ENCODE results near the gene CFAP74. TPM values are rescaled to one million over a fixed set of nuclear protein-coding genes. Genes with fewer than 3 reads are reported as not detected.

CFAP74 gene
- total RNA-seq, 1 donor from 2014 or later, result not detected

DNA sequence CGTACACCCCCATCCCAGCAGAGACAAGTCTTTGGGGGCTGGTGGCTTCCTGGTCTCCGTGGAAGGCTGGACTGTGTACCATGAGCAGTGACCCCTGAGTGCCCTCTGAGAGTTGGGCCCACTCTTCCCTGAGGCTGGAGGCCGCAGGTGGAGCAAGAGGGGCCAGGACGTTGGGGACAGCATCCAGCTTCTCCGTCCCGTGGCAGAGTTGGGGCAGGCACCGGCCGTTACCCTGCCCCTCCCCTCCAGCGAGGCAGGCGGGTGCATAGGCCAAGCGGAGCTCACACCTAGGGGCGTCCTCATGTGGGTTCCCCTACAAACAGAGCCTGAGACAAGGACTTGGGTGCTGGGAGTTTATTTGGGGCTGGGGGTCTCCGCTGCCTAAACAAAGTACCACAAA is 29.6 kb upstream of the CFAP74 start:
- H3K4me1 Mint-ChIP-seq, result peaks cover 8% of the 10 kb centered on the region
- H3K27ac Mint-ChIP-seq, result no peak overlapping the region
- ATAC-seq (ENCODE audit: low read depth) (no peak), DNase-seq (no peak)
- peaks cover 8% of the 10 kb centered on the region for H3K27me3 Mint-ChIP-seq
- POLR2A ChIA-PET, result no interaction called here
- TF ChIP-seq, protein P1, sequence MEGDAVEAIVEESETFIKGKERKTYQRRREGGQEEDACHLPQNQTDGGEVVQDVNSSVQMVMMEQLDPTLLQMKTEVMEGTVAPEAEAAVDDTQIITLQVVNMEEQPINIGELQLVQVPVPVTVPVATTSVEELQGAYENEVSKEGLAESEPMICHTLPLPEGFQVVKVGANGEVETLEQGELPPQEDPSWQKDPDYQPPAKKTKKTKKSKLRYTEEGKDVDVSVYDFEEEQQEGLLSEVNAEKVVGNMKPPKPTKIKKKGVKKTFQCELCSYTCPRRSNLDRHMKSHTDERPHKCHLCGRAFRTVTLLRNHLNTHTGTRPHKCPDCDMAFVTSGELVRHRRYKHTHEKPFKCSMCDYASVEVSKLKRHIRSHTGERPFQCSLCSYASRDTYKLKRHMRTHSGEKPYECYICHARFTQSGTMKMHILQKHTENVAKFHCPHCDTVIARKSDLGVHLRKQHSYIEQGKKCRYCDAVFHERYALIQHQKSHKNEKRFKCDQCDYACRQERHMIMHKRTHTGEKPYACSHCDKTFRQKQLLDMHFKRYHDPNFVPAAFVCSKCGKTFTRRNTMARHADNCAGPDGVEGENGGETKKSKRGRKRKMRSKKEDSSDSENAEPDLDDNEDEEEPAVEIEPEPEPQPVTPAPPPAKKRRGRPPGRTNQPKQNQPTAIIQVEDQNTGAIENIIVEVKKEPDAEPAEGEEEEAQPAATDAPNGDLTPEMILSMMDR (IDR thresholded peaks at IDR 0.05), result no peak
- intact Hi-C loops (cut with micrococcal nuclease), result no loop called here
- H3K4me3 Mint-ChIP-seq, result no peak overlapping the region
- no peaks in the 10 kb centered on the region for H3K36me3 Mint-ChIP-seq (ENCODE audit: low read depth)
- no peaks in the 10 kb centered on the region for H3K9me3 Mint-ChIP-seq
- CTCF ChIA-PET, result no interaction called here

DNA sequence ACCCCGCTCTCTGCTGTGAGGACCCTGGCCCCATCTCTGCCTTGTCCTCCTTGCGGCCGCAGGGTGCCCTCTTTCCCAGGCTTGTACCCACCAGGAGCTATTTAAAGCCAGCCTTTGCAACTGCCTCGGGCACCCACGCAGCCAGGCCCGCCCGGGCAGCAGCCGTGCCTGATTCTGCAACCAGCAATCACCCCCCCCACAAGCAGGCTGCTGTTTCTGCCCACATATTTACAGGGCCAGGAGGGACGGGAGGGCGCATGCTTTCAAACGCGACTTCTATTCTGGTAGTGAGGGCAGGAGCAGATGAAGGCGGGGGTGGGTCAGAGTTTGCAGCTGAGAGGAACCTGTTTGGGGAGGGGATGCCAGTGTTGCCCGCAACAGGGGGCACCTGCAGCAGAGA is 29.2 kb upstream of the CFAP74 start:
- DNase-seq (no peak), ATAC-seq (ENCODE audit: low read depth) (no peak)
- H3K9me3 Mint-ChIP-seq, result no peaks in the 10 kb centered on the region
- ChIA-PET POLR2A (no interaction called here), CTCF (no interaction called here)
- TF ChIP-seq, protein P1 (IDR thresholded peaks at IDR 0.05), result no peak
- H3K36me3 Mint-ChIP-seq (ENCODE audit: low read depth), result no peaks in the 10 kb centered on the region
- peaks cover 8% of the 10 kb centered on the region for H3K27me3 Mint-ChIP-seq
- H3K27ac Mint-ChIP-seq, result no peak overlapping the region
- H3K4me1 Mint-ChIP-seq, result peaks cover 8% of the 10 kb centered on the region
- H3K4me3 Mint-ChIP-seq, result no peak overlapping the region
- intact Hi-C loops (cut with micrococcal nuclease), result no loop called here

DNA sequence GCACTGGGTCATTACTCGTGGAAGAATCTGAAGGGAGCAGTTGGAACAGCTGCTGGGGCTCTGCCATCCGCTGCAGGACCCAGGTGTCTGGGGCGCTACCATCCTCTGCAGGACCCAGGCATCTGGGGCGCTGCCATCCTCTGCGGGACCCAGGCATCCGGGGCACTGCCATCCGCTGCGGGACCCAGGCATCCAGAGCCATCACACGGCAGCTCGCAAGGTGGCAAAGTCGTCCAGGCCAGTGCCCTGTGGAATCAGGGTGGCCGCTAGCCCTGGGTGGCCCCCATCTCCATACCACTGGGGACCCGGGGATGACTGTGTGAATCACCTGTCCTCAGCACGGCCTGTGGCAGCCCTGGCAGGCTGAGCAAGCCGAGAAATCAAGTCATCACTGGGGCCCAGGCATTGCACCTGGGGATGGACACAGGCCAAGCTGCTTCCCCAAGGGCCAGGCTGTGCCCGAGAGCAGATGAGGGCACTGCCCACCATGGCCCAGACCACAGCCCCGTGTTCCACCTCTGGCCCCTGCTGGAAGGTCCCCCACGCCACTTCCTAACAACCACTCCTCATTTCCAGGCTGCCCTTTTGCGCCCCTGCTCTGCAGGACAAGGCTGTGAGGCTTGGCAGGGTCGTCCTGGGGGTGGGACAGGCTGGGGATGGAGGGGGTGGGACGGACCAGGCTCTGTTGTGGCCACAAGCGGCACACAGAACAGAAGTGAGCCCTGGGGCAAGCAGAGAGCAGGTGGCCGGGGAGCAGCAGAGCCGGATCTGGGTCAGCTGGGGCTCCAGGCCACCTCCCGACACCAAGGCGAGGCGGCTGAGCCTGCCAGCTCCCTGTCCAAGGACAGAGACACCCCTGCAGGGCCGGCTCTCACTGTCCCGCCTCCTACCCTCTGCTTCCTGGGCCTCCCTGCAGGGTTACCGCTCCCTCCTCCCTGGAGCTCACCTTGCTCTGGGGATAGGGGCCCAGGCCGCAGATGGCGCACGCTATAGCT is 28.3 kb upstream of the CFAP74 start:
- H3K4me3 Mint-ChIP-seq, result no peak overlapping the region
- no peak overlapping the region for H3K27ac Mint-ChIP-seq
- no peaks in the 10 kb centered on the region for H3K9me3 Mint-ChIP-seq

DNA sequence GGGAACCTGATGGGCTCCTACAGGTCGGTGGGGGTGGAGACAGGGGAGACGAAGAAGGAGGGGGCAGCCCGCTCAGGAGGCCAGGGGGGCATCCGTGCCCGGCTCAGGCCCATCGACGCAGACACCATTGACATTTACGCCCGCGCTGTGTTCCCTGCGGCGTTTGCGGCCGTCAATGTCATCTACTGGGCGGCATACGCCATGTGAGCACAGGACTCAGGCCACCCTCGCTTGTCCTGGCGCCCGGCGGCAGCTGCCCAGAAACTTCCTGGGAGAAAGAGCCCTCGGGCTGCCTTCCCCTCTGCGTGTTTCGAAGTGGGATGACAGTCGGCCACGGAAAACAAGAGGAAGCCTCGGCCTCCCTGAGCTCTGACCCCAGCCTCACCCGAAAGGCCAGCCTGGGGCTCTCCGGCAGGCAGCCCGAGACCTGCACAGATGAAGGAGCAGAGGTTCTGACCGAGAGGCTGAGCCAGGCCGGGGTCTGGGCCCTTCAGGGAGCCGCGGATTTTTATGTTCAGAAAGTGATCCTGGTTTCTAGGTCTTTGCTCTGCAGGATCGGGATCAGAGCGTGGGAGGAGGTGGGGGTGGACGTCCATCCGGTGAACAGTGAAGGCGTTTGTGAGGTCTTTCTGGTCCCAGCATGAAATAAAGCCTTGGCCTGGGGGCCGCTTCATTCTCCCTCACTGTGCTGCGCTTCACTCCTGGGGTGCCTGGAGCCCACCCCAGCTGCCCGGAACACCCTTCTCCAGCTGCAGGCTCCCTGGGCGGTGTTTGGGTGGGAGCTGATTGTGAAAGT is 26.7 kb upstream of the CFAP74 start:
- Mint-ChIP-seq H3K27me3 (peaks cover 8% of the 10 kb centered on the region), H3K4me1 (peaks cover 8% of the 10 kb centered on the region), H3K27ac (no peak overlapping the region), H3K9me3 (no peaks in the 10 kb centered on the region), H3K36me3 (ENCODE audit: low read depth) (no peaks in the 10 kb centered on the region), H3K4me3 (no peak overlapping the region)
- DNase-seq, result no peak
- intact Hi-C loops (cut with micrococcal nuclease), result no loop called here
- CTCF ChIA-PET, result no interaction called here
- TF ChIP-seq, protein P1 (IDR thresholded peaks at IDR 0.05), result no peak
- POLR2A ChIA-PET, result interaction anchor here (0.6 kb wide), 1 partner anchor 89 kb away, joined by 5 read pairs; no protein-coding TSS in a partner anchor
- ATAC-seq (ENCODE audit: low read depth), result no peak

More for the DNA sequence above, 28.3 kb upstream of the CFAP74 start:
- CTCF ChIA-PET, result no interaction called here
- Mint-ChIP-seq H3K4me1 (peaks cover 8% of the 10 kb centered on the region), H3K36me3 (ENCODE audit: low read depth) (no peaks in the 10 kb centered on the region), H3K27me3 (peaks cover 8% of the 10 kb centered on the region)
- DNase-seq (no peak), ATAC-seq (ENCODE audit: low read depth) (no peak)
- TF ChIP-seq, protein P1 (IDR thresholded peaks at IDR 0.05), result no peak
- intact Hi-C loops (cut with micrococcal nuclease), result no loop called here
- POLR2A ChIA-PET, result no interaction called here

DNA sequence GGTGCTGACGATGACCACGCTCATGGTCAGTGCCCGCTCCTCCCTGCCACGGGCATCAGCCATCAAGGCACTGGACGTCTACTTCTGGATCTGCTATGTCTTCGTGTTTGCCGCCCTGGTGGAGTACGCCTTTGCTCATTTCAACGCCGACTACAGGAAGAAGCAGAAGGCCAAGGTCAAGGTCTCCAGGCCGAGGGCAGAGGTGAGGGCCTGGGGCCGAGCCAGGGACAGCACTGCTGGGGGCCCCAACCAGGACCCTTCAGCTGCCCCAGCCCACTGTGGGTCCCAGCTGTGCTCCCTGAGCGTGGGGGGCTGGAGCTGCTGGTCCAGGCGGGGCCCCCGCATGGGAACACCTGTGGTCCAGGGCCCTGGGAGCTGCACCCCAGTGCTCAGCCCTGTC is 26.0 kb upstream of the CFAP74 start:
- TF ChIP-seq, protein P1 (IDR thresholded peaks at IDR 0.05), result no peak
- CTCF ChIA-PET, result no interaction called here
- H3K27me3 Mint-ChIP-seq, result peaks cover 8% of the 10 kb centered on the region
- no peaks in the 10 kb centered on the region for H3K36me3 Mint-ChIP-seq (ENCODE audit: low read depth)
- no peak overlapping the region for H3K27ac Mint-ChIP-seq
- no peaks in the 10 kb centered on the region for H3K9me3 Mint-ChIP-seq
- peaks cover 8% of the 10 kb centered on the region for H3K4me1 Mint-ChIP-seq
- ATAC-seq (ENCODE audit: low read depth), result no peak
- intact Hi-C loops (cut with micrococcal nuclease), result no loop called here
- no peak for DNase-seq
- H3K4me3 Mint-ChIP-seq, result no peak overlapping the region
- POLR2A ChIA-PET, result interaction anchor here (0.6 kb wide), 1 partner anchor 89 kb away, joined by 5 read pairs; no protein-coding TSS in a partner anchor

All from activated B cell treated with CpG ODN at 0.5 μM for 24 hours (primary cell).